ENCODE measurements around the gene ACTL6B.

ACTL6B gene

DNA sequence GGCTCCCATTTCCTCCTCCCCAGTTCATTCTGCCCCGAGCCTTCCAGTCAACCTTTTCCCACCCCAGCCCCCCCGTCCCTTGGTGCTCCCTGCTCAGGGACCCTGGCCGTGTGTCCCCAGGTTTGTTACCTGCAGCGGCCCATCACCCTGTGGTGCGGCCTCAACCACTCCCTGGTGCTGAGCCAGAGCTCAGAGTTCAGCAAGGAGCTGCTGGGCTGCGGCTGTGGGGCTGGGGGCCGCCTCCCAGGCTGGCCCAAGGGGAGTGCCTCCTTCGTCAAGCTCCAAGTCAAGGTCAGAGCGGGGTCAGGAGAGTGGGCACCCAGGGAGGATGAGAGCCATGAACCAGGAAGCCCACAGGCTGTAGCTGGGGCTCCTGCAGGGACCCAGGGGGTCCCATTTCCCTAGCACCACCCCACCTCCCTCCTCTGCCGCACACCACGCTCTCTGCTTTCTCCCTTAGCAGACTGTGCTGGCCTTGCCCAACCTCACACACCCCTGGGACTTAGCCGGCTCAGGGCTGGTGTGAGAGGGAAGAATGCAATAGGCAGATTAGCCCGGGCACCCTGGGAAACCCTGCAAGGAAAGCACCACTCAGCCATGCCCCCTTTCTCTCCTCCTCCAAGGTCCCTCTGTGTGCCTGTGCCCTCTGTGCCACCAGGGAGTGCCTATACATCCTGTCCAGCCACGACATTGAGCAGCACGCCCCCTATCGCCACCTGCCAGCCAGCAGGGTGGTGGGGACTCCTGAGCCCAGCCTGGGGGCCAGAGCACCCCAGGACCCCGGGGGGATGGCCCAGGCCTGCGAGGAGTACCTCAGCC lies 56.1 kb downstream of the ACTL6B start:
- peak; percentile 24 for DNase-seq

DNA sequence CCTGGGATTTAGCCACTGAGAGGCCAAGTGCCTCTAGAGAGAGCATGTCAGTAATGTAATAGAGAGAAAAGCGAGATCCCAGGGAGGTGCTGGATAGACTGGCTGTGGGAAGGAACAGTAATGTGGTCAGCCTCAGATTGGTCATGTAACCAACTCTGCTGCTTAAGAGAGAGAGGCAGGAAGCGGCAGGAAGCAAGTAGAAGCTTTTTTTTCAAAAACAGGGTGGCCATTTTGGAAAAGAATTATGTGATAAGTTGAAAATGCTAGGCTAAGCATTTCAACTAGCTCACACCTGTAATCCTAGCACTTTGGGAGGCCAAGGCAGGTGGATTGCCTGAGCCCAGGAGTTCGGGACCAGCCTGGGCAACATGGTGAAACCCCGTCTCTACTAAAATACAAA lies 57.8 kb downstream of the ACTL6B start:
- DNase-seq = no peak

DNA sequence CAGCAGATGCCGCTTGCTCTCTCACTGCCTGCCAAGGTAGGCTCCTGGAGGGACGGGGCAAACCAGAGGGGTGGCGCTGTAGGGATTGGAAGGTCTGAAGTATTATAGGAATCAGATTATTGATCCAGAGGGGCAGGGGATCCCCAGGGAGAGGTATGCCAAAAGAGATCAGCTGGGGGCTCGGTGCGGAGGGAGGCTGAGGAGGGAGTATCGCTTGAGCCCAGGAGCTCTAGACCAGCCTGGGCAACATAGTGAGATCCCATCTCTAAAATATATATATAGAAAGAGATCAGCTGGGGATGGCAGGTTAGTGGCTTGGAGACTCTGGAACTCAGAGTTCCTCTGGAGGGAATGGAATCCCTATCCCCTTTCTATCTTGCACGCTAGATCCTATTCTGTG lies 61.1 kb downstream of the ACTL6B start:
- DNase-seq = no peak
